ENCODE measurements around the gene DGKZ.

DGKZ gene

DNA sequence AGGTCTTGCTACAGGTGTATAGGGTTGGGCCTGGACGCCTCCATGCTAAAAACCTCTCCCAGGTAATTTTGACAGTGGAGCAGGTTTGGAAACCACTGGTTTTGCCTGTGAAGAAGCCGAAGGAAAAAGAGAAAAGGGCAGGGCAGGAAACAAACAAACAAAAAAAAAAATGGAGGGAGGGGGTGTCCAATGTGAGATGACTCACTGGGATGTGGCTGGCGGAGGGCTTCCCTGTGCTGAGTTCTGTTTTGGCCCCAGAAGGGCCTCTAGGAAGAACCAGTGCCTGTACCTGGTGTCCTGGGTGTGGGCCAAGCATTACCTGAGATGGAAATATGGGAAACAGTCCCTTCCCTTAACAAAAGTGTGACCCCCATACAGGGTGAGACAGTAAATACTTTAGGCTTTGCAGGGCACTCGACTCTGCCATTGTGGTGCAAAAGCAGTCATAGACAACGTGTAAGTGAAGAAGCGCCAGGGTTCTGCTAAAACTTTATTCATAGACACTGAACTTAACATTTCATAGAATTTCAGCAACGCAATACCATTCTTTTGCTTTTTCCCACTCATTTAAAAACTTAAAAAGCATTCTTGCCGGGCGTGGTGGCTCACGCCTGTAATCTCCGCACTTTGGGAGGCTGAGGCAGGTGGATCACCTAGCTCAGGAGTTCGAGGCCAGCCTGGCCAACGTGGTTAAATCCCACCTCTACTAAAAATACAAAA, 9.5 kb upstream of the DGKZ start:
- Histone ChIP-seq H3K4me1 (ENCODE audit: control insufficient read depth in 1 of 2, insufficient read depth in 2 of 2, low read length in 2 of 2) (peaks cover 10 to 36% of the 10 kb centered on the region in 2 donors), H3K27me3 (ENCODE audit: low read depth, low read length) (peaks cover 7% of the 10 kb centered on the region)

GRCh38 chr11:46338636-46338987, 8.7 kb upstream of the DGKZ start:
- H3K36me3 ChIP-seq (ENCODE audit: control insufficient read depth in 1 of 2, insufficient read depth in 2 of 2, low read length in 2 of 2): no peaks in the 10 kb centered on the region
- no peaks in the 10 kb centered on the region for H3K9me3 ChIP-seq (ENCODE audit: control insufficient read depth in 1 of 2, low read length in 2 of 2)
- peak overlapping the region; percentile 49 to 52 for H3K4me3 ChIP-seq (ENCODE audit: low read depth in 1 of 2, low read length in 2 of 2)
- H3K4me1 ChIP-seq (ENCODE audit: control insufficient read depth in 1 of 2, insufficient read depth in 2 of 2, low read length in 2 of 2): peaks cover 8 to 28% of the 10 kb centered on the region in 2 donors
- peaks cover 5% of the 10 kb centered on the region for H3K27me3 ChIP-seq (ENCODE audit: low read depth, low read length)
- H3K27ac ChIP-seq (ENCODE audit: low read length): no peak overlapping the region

More for the DNA sequence above, 9.5 kb upstream of the DGKZ start:
- no peaks in the 10 kb centered on the region for H3K9me3 ChIP-seq (ENCODE audit: control insufficient read depth in 1 of 2, low read length in 2 of 2)
- no peak overlapping the region for H3K4me3 ChIP-seq (ENCODE audit: low read depth in 1 of 2, low read length in 2 of 2)
- H3K27ac ChIP-seq (ENCODE audit: low read length): no peak overlapping the region
- H3K36me3 ChIP-seq (ENCODE audit: control insufficient read depth in 1 of 2, insufficient read depth in 2 of 2, low read length in 2 of 2): no peaks in the 10 kb centered on the region

GRCh38 chr11:46338988-46339666, 8.1 kb upstream of the DGKZ start:
- Histone ChIP-seq H3K27ac (ENCODE audit: low read length) (no peak overlapping the region), H3K9me3 (ENCODE audit: control insufficient read depth in 1 of 2, low read length in 2 of 2) (no peaks in the 10 kb centered on the region), H3K27me3 (ENCODE audit: low read depth, low read length) (no peaks in the 10 kb centered on the region), H3K36me3 (ENCODE audit: control insufficient read depth in 1 of 2, insufficient read depth in 2 of 2, low read length in 2 of 2) (no peaks in the 10 kb centered on the region), H3K4me3 (ENCODE audit: low read depth in 1 of 2, low read length in 2 of 2) (peak overlapping the region; percentile 49 to 52), H3K4me1 (ENCODE audit: control insufficient read depth in 1 of 2, insufficient read depth in 2 of 2, low read length in 2 of 2) (peaks cover 6 to 27% of the 10 kb centered on the region in 2 donors)

DNA sequence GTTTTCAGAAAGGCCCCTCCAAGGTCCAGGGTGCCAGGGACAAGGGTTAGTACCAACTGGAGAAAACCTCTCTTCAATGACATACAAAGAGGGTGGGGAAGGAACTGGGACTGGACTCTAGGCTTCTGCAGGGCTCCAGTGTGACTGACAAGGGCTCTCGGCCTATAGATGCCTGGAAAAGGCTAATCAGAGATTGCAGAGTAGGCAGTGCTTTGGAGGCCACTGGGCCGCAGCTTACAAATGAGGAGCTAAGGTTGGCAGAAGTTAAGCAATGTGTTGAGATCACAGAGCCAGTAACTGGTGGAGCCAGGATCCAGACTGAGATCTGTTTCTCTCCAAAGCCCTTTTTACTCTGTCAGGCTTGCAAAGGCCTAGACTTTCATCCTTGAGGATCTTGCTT, 7.4 kb upstream of the DGKZ start:
- Histone ChIP-seq H3K27ac (ENCODE audit: low read length) (no peak overlapping the region), H3K4me1 (ENCODE audit: control insufficient read depth in 1 of 2, insufficient read depth in 2 of 2, low read length in 2 of 2) (peaks cover 6 to 27% of the 10 kb centered on the region in 2 donors), H3K27me3 (ENCODE audit: low read depth, low read length) (no peaks in the 10 kb centered on the region), H3K9me3 (ENCODE audit: control insufficient read depth in 1 of 2, low read length in 2 of 2) (no peaks in the 10 kb centered on the region), H3K36me3 (ENCODE audit: control insufficient read depth in 1 of 2, insufficient read depth in 2 of 2, low read length in 2 of 2) (no peaks in the 10 kb centered on the region), H3K4me3 (ENCODE audit: low read depth in 1 of 2, low read length in 2 of 2) (no peak overlapping the region)

GRCh38 chr11:46341454-46341853, 5.8 kb upstream of the DGKZ start:
- Histone ChIP-seq H3K27me3 (ENCODE audit: low read depth, low read length) (no peaks in the 10 kb centered on the region), H3K4me1 (ENCODE audit: control insufficient read depth in 1 of 2, insufficient read depth in 2 of 2, low read length in 2 of 2) (peaks cover 6 to 27% of the 10 kb centered on the region in 2 donors), H3K4me3 (ENCODE audit: low read depth in 1 of 2, low read length in 2 of 2) (no peak overlapping the region), H3K36me3 (ENCODE audit: control insufficient read depth in 1 of 2, insufficient read depth in 2 of 2, low read length in 2 of 2) (no peaks in the 10 kb centered on the region), H3K27ac (ENCODE audit: low read length) (no peak overlapping the region), H3K9me3 (ENCODE audit: control insufficient read depth in 1 of 2, low read length in 2 of 2) (no peaks in the 10 kb centered on the region)

DNA sequence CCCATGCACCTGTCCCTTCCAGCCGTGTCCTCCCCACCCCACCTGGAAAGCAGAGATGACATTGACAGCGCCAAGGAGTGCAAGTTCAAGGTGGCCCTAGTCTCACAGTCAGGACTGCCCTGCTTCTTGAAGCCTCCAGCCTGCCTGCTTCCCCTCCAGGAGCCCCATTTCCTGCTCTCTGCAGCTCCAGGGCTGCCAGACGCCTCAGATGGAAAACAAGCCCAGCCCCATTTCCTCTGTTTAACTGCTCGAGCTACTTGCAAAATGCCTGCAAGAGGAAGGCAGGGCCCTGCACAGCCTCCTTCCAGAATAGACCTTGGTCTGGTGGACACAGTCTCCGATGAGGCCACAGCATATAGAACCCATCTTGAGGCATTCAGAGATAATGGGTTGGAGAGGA, 5.0 kb upstream of the DGKZ start:
- no peaks in the 10 kb centered on the region for H3K9me3 ChIP-seq (ENCODE audit: control insufficient read depth in 1 of 2, low read length in 2 of 2)

DNA sequence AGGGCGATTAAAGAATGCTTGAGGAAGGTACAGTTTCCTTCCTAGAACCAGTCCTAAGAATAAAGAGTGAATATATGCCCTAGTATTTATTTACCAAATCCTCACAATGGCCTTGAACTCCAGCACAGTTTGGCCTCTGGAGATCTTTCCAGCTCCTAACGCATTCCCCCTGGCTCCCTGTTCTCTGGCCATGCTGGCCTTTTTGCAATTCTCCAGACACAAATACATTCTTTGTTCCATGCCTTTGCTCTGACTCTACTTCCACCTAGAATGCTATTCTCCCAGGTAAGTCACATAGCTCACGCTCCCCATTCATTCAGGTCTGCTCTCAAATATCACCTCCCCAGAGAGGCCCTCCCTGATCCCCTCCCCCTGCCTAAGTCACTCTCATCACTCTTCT, 3.7 kb upstream of the DGKZ start:
- H3K9me3 ChIP-seq (ENCODE audit: control insufficient read depth in 1 of 2, low read length in 2 of 2): no peaks in the 10 kb centered on the region
- no peaks in the 10 kb centered on the region for H3K27me3 ChIP-seq (ENCODE audit: low read depth, low read length)
- no peaks in the 10 kb centered on the region for H3K36me3 ChIP-seq (ENCODE audit: control insufficient read depth in 1 of 2, insufficient read depth in 2 of 2, low read length in 2 of 2)
- H3K27ac ChIP-seq (ENCODE audit: low read length): no peak overlapping the region
- no peak overlapping the region for H3K4me3 ChIP-seq (ENCODE audit: low read depth in 1 of 2, low read length in 2 of 2)
- H3K4me1 ChIP-seq (ENCODE audit: control insufficient read depth in 1 of 2, insufficient read depth in 2 of 2, low read length in 2 of 2): peaks cover 10 to 27% of the 10 kb centered on the region in 2 donors

More for the DNA sequence above, 5.0 kb upstream of the DGKZ start:
- H3K4me1 ChIP-seq (ENCODE audit: control insufficient read depth in 1 of 2, insufficient read depth in 2 of 2, low read length in 2 of 2): peaks cover 6 to 27% of the 10 kb centered on the region in 2 donors
- no peaks in the 10 kb centered on the region for H3K27me3 ChIP-seq (ENCODE audit: low read depth, low read length)
- H3K27ac ChIP-seq (ENCODE audit: low read length): no peak overlapping the region
- no peaks in the 10 kb centered on the region for H3K36me3 ChIP-seq (ENCODE audit: control insufficient read depth in 1 of 2, insufficient read depth in 2 of 2, low read length in 2 of 2)
- no peak overlapping the region for H3K4me3 ChIP-seq (ENCODE audit: low read depth in 1 of 2, low read length in 2 of 2)

DNA sequence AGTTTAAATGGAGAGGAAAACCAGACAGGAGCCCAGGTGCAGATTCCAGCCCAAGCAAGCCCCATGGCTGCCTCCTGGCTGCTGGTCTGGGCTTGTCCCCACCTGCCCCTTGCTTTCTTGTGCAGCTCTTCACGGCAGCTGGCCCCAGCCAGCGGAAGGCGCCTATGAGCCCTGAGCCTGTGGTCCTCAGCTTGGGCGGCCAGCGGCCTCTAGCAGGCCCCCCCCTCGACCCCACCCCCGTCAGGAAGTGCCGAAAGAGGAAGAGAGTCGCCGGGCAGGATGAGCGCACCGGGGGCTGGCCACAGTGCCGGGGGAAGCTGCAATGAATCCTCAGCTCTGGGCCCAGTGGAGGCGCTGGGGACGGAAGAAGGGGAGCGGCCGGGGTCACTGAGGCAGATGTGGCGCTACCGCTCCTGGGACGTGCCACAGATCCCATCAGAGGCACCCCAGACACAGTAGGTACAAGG, 2.1 kb upstream of the DGKZ start:
- H3K4me3 ChIP-seq (ENCODE audit: low read depth in 1 of 2, low read length in 2 of 2): peak overlapping the region; percentile 57 to 62
- peak overlapping the region; percentile 67 for H3K27ac ChIP-seq (ENCODE audit: low read length)
- no peaks in the 10 kb centered on the region for H3K36me3 ChIP-seq (ENCODE audit: control insufficient read depth in 1 of 2, insufficient read depth in 2 of 2, low read length in 2 of 2)
- no peaks in the 10 kb centered on the region for H3K27me3 ChIP-seq (ENCODE audit: low read depth, low read length)
- H3K4me1 ChIP-seq (ENCODE audit: control insufficient read depth in 1 of 2, insufficient read depth in 2 of 2, low read length in 2 of 2): peaks cover 5 to 26% of the 10 kb centered on the region in 2 donors
- H3K9me3 ChIP-seq (ENCODE audit: control insufficient read depth in 1 of 2, low read length in 2 of 2): no peaks in the 10 kb centered on the region

DNA sequence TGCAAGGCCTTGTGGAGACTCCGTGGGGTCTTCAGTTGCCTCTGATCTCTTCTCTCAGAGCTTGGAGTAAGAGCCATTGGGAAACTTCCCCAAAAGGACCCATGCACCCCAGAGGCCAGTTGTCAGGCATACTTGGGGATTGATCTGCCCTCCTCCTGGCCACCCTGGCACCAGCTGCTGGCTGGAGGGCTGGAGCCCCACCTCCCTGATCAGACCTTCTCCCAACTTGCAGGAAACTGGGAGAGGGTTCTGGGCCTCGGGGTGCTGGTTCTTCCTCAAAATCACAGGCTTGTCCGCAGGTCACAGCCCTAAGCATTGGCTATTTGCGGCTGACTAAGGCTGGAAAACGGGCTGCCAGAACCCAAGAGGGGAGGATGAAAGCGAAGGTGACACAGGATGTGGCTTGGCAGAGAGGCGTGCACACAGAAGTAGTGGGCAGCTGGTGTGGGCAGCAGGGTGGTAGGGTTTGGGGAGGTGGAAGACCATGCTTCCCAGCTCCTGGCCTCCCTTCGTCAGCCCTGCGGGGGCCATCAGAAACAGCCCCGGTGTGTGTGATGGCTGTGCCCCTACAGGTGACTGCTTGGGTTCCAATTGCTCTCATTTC, 1.3 kb upstream of the DGKZ start:
- Histone ChIP-seq H3K9me3 (ENCODE audit: control insufficient read depth in 1 of 2, low read length in 2 of 2) (no peaks in the 10 kb centered on the region), H3K4me3 (ENCODE audit: low read depth in 1 of 2, low read length in 2 of 2) (peak overlapping the region; percentile 57 to 62), H3K27me3 (ENCODE audit: low read depth, low read length) (no peaks in the 10 kb centered on the region), H3K36me3 (ENCODE audit: control insufficient read depth in 1 of 2, insufficient read depth in 2 of 2, low read length in 2 of 2) (no peaks in the 10 kb centered on the region), H3K27ac (ENCODE audit: low read length) (peak overlapping the region; percentile 67), H3K4me1 (ENCODE audit: control insufficient read depth in 1 of 2, insufficient read depth in 2 of 2, low read length in 2 of 2) (peaks cover 5 to 26% of the 10 kb centered on the region in 2 donors)

DNA sequence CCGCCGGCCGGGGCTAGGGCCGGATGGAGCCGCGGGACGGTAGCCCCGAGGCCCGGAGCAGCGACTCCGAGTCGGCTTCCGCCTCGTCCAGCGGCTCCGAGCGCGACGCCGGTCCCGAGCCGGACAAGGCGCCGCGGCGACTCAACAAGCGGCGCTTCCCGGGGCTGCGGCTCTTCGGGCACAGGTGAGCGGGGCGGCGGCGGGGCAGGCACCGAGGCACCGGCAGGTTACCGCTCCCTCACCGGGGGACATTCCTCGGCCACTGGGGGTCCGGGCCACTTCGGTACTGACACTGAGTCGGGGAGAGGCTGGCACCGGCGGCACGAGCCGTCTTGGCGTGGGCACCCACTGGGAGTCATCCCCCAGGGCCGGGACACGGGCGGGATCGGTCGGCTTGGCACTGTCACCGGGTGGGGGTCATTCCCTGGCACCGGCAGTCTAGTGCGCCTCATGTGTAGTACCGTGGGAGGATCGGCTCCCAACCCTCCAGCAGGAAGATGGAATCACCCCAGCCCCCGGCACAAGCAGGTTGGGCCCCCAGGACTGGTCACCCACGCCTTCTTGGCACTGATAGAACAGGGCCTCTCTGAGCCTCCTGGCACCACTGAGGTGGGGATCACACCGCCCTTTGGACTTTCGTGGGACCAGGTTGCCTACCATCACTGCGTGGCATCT, 511 bp downstream of the DGKZ start:
- no peaks in the 10 kb centered on the region for H3K27me3 ChIP-seq (ENCODE audit: low read depth, low read length)
- peaks cover 9 to 28% of the 10 kb centered on the region in 2 donors for H3K4me1 ChIP-seq (ENCODE audit: control insufficient read depth in 1 of 2, insufficient read depth in 2 of 2, low read length in 2 of 2)
- H3K36me3 ChIP-seq (ENCODE audit: control insufficient read depth in 1 of 2, insufficient read depth in 2 of 2, low read length in 2 of 2): no peaks in the 10 kb centered on the region
- H3K4me3 ChIP-seq (ENCODE audit: low read depth in 1 of 2, low read length in 2 of 2): peak overlapping the region; percentile 56 to 79
- H3K27ac ChIP-seq (ENCODE audit: low read length): peak overlapping the region; percentile 67
- H3K9me3 ChIP-seq (ENCODE audit: control insufficient read depth in 1 of 2, low read length in 2 of 2): no peaks in the 10 kb centered on the region
